GM12873 (cell line): ENCODE measurements around the gene TBXAS1.

Experiments used
- CTCF ChIP-seq: IDR thresholded peaks from 2 replicates; pipeline ENCODE4 v1.5.1; 2012; ENCODE audit warnings: low read depth, mild to moderate bottlenecking, moderate library complexity, low read length, control low read depth; ENCODE audit not compliant: insufficient read depth; ENCODE audit errors: missing control alignments

Gene TBXAS1

GRCh38 chr7:139851770-139852481 is 22.9 kb downstream of the TBXAS1 start:
- TF ChIP-seq CTCF, result no peak

DNA sequence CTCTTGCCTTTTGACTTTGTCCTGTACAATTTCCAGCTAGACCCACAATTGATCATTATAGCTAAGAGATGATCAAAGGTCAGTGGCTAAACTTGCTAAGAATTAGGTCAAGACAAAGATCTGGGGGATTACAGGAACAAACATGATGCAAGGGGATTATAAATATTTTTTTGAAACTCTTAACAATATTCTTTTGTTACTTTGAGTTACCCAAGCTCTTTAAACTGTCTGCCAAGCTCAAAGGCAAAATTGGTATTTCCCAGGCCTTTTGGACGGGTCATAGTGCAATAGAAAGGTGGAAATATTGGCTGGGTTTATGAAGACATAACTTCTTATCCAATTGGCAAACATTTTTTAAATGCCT is 23.4 kb downstream of the TBXAS1 start:
- TF ChIP-seq CTCF, result no peak

GRCh38 chr7:139853506-139854123 is 24.6 kb downstream of the TBXAS1 start:
- TF ChIP-seq CTCF, result no peak

GRCh38 chr7:139854124-139854511 is 25.1 kb downstream of the TBXAS1 start:
- TF ChIP-seq CTCF, result no peak

DNA sequence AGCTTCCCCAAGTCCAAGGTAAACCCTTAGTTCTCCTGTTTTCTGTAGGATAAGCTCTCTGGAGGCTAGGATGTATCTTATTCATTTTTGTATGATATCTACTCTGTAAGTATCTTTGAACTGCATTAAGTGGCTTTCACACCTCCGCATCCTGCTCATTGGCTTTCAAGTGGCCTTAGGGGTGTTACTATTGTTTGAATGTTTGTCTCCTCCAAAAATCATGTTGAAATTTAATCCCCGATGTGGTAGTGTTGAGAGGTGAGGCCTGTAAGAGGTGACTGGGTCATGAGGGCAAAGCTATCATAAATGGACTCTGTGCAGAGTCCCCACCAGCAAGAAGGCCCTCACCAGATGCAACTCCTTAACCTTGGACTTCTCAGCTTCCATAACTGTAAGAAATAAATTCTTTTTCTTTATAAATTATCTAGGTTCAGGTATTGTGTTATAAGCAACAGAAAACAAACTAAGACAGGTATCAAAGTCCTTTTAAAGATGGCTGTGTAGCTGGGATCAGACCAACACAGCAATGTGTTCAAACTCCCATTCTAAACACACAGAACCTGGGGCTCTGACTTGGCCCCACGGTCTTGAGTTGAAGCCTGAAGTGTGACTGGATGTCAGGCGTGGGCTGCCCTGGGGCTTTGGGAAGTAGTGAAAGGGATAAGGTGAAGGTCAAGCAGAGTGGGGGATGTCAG is 25.9 kb downstream of the TBXAS1 start:
- TF ChIP-seq CTCF, result no peak

GRCh38 chr7:139855498-139856270 is 26.6 kb downstream of the TBXAS1 start:
- no peak for TF ChIP-seq CTCF

DNA sequence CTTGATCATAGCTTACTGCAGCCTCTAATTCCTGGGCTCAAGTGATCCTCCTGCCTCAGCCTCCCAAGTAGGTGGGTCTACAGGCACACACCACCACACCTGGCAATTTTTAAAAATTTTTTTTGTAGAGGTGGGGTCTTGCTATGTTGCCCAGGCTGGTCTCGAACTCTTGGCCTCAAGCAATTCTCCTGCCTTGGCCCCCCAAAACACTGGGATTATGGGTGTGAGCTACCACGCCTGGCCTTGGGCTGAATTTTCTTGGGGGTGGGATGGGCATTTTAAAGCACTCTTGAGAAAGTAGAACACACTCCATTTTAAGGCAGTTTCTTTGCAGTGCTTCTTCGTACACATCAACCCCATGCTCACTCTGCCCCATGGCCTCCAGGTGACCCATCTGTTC is 28.7 kb downstream of the TBXAS1 start:
- TF ChIP-seq CTCF, result no peak
